ENCODE data around the gene OSBPL5. TPM values are rescaled to one million over a fixed set of nuclear protein-coding genes. Genes with fewer than 3 reads are reported as not detected.

The OSBPL5 gene
- total RNA-seq, 3 donors from 2014 or later (not counting 1 experiment from before 2014, with no cell fraction given), result 375 to 522 (median 377) TPM

- WGBS (ENCODE audit: insufficient coverage), result 58% methylated on average over 15 of the region's 15 CpGs
- ATAC-seq, result no peak
- peak overlapping the region; percentile 81 for H3K4me3 Mint-ChIP-seq
- Histone ChIP-seq H3K4me3 (ENCODE audit: low read length) (no peak overlapping the region), H3K27ac (ENCODE audit: low read length) (peak overlapping the region; percentile 50), H3K4me1 (ENCODE audit: control insufficient read depth, insufficient read depth, low read length) (peaks cover 92% of the 10 kb centered on the region), H3K27me3 (ENCODE audit: control insufficient read depth, insufficient read depth, low read length) (no peaks in the 10 kb centered on the region), H3K9me3 (ENCODE audit: control insufficient read depth, insufficient read depth, low read length) (no peaks in the 10 kb centered on the region), H3K36me3 (ENCODE audit: control insufficient read depth, insufficient read depth, low read length) (peaks cover 11% of the 10 kb centered on the region)
- H3K9me3 Mint-ChIP-seq, result no peaks in the 10 kb centered on the region
- H3K27ac Mint-ChIP-seq, result peak overlapping the region; percentile 90 to 93
- no peak for DNase-seq
- H3K27me3 Mint-ChIP-seq (ENCODE audit: low read depth in 2 of 2), result no peaks in the 10 kb centered on the region
- intact Hi-C loops (cut with micrococcal nuclease), result no loop called here
- no peak for TF ChIP-seq CTCF (IDR thresholded peaks at IDR 0.05)
- peaks cover 71 to 94% of the 10 kb centered on the region in 2 donors for H3K4me1 Mint-ChIP-seq
- no peaks in the 10 kb centered on the region for H3K36me3 Mint-ChIP-seq
Measured at GRCh38 chr11:3139481-3140290, 25.4 kb downstream of the OSBPL5 start.

- H3K27ac Mint-ChIP-seq, result peak overlapping the region; percentile 90 to 93
- no peak for TF ChIP-seq CTCF (IDR thresholded peaks at IDR 0.05)
- no peaks in the 10 kb centered on the region for H3K27me3 Mint-ChIP-seq (ENCODE audit: low read depth in 2 of 2)
- Histone ChIP-seq H3K4me1 (ENCODE audit: control insufficient read depth, insufficient read depth, low read length) (peaks cover 93% of the 10 kb centered on the region), H3K36me3 (ENCODE audit: control insufficient read depth, insufficient read depth, low read length) (peaks cover 10% of the 10 kb centered on the region), H3K4me3 (ENCODE audit: low read length) (no peak overlapping the region), H3K9me3 (ENCODE audit: control insufficient read depth, insufficient read depth, low read length) (no peaks in the 10 kb centered on the region), H3K27me3 (ENCODE audit: control insufficient read depth, insufficient read depth, low read length) (no peaks in the 10 kb centered on the region), H3K27ac (ENCODE audit: low read length) (peak overlapping the region; percentile 50)
- no peaks in the 10 kb centered on the region for H3K36me3 Mint-ChIP-seq
- ATAC-seq (no peak), DNase-seq (no peak)
- peak overlapping the region; percentile 21 for H3K4me3 Mint-ChIP-seq
- no peaks in the 10 kb centered on the region for H3K9me3 Mint-ChIP-seq
- intact Hi-C loops (cut with micrococcal nuclease), result no loop called here
- 80% methylated on average over 8 of the region's 8 CpGs for WGBS (ENCODE audit: insufficient coverage)
- peaks cover 69 to 98% of the 10 kb centered on the region in 2 donors for H3K4me1 Mint-ChIP-seq
Measured at GRCh38 chr11:3139086-3139440, 26.0 kb downstream of the OSBPL5 start.

GRCh38 chr11:3138178-3139085, 26.7 kb downstream of the OSBPL5 start:
- H3K4me1 ChIP-seq (ENCODE audit: control insufficient read depth, insufficient read depth, low read length), result peaks cover 93% of the 10 kb centered on the region
- Mint-ChIP-seq H3K27me3 (ENCODE audit: low read depth in 2 of 2) (no peaks in the 10 kb centered on the region), H3K4me3 (peak overlapping the region; percentile 88), H3K36me3 (no peaks in the 10 kb centered on the region), H3K4me1 (peaks cover 68 to 98% of the 10 kb centered on the region in 2 donors), H3K27ac (peak overlapping the region; percentile 90 to 93), H3K9me3 (no peaks in the 10 kb centered on the region)
- WGBS (ENCODE audit: insufficient coverage), result 72% methylated on average over 28 of the region's 28 CpGs
- no peak overlapping the region for H3K4me3 ChIP-seq (ENCODE audit: low read length)
- intact Hi-C loops (cut with micrococcal nuclease), result no loop called here
- no peaks in the 10 kb centered on the region for H3K9me3 ChIP-seq (ENCODE audit: control insufficient read depth, insufficient read depth, low read length)
- DNase-seq, result no peak
- H3K36me3 ChIP-seq (ENCODE audit: control insufficient read depth, insufficient read depth, low read length), result peaks cover 5% of the 10 kb centered on the region
- TF ChIP-seq CTCF (IDR thresholded peaks at IDR 0.05), result no peak
- peak in 1 of 3 donors; percentile 1 for ATAC-seq
- H3K27me3 ChIP-seq (ENCODE audit: control insufficient read depth, insufficient read depth, low read length), result no peaks in the 10 kb centered on the region
- peak overlapping the region; percentile 50 for H3K27ac ChIP-seq (ENCODE audit: low read length)
